NT2/D1 (cell line): Measurements from ENCODE around the gene RNF217.

Experiments
- SUZ12 ChIP-seq: IDR thresholded peaks from 2 replicates; pipeline ENCODE4 v1.6.1; 2011; ENCODE audit not compliant: insufficient read length, insufficient read depth; ENCODE audit errors: extremely low read depth
- YY1 ChIP-seq: IDR thresholded peaks from 2 replicates; pipeline ENCODE4 v1.6.1; 2011; ENCODE audit not compliant: insufficient read length, insufficient read depth
- ZNF274 ChIP-seq: IDR thresholded peaks from 2 replicates; pipeline ENCODE4 v1.6.1; 2011; ENCODE audit warnings: mild to moderate bottlenecking, low read depth, low read length

GRCh38 chr6:125107896-125108295 is 145.7 kb downstream of the RNF217 start:
- TF ChIP-seq SUZ12 = no peak
- TF ChIP-seq ZNF274 = no peak
- no peak for TF ChIP-seq YY1
